Measurements from ENCODE around the gene ZFP28.

DNA sequence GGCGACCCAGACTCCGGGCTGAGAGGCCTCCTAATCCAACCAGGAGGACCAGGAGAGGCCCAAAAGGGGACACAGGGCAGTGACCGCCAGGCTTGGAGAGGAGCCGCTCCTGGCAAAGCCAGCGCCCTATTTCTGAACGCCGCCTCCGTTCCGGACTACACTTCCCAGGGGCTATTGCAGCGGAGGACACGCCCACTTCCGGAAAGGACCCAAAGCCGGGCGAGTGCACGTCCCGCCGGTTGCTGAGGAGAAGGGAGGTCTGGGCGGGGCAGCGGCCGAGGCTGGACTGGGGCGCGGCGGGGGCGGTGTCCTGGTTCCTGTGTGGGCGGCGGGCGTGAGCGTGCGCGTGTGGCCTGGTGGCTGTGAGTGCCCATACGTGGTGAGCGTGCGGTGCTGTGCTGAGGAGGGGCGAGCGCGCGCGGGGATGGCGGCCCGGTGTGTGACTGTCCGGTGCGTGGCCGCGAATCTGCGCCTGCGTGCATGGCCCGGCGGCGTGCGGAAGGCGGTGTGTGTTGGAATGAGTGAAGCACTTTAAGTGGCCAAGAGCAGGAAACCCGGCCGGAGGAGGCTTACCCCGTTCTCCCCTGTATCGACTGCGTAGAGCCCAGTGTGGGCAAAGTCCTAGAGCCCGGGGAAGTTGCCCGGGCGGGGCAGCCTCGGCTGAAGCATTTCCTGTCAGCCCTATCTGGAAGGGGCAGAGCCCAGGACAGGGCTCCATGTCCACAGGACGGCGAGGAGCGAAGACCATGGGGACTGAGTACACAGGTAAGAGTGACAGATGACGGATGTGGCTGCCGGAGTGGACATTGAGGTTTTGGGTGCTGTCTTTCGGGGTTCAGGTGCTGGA is 28.7 kb downstream of the ZFP28 start, which contains the start of gene ZNF470:
- no peak for TF ChIP-seq EP300 (IDR thresholded peaks at IDR 0.05; ENCODE audit: low read depth)
- TF ChIP-seq, protein P1, sequence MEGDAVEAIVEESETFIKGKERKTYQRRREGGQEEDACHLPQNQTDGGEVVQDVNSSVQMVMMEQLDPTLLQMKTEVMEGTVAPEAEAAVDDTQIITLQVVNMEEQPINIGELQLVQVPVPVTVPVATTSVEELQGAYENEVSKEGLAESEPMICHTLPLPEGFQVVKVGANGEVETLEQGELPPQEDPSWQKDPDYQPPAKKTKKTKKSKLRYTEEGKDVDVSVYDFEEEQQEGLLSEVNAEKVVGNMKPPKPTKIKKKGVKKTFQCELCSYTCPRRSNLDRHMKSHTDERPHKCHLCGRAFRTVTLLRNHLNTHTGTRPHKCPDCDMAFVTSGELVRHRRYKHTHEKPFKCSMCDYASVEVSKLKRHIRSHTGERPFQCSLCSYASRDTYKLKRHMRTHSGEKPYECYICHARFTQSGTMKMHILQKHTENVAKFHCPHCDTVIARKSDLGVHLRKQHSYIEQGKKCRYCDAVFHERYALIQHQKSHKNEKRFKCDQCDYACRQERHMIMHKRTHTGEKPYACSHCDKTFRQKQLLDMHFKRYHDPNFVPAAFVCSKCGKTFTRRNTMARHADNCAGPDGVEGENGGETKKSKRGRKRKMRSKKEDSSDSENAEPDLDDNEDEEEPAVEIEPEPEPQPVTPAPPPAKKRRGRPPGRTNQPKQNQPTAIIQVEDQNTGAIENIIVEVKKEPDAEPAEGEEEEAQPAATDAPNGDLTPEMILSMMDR (IDR thresholded peaks at IDR 0.05) = no peak
- TF ChIP-seq POLR2A (IDR thresholded peaks at IDR 0.05) = peak; percentile 64

Data from transverse colon (tissue), 3 donors.